GM12878 (cell line): ENCODE measurements around the gene MTTP. TPM values are rescaled to one million over a fixed set of nuclear protein-coding genes. Genes with fewer than 3 reads are reported as not detected.

Experiments used
- ATAC-seq: fragments of 200-7000 bp; cut with Tn5 transposase; 3 replicates; pipeline ENCODE4 v1.9.1; 2020; ENCODE audit warnings: mild to moderate bottlenecking, moderate library complexity
- BruUV-seq: library from RNA; stranded (reverse); fragments of 400-500 nt; replicated peaks from 2 replicates; lab custom pipeline; 2021; lab: Mats Ljungman, UMichigan
- CTCF ChIA-PET: fragments of 300-600 bp; sonication (Branson Sonifier 250); formaldehyde crosslinking; extraction: SDS; loops from one replicate; lab custom pipeline; 2021; ENCODE audit warnings: inconsistent platforms; lab: Yijun Ruan, JAX
- POLR2A ChIA-PET: fragments of 350-600 bp; formaldehyde crosslinking; extraction: SDS; loops from one replicate; lab custom pipeline; 2021; ENCODE audit warnings: inconsistent platforms; lab: Charles Lee
- RAD21 ChIA-PET: fragments of 300-600 bp; sonication (Branson Sonifier 250); formaldehyde crosslinking; loops from one replicate; lab custom pipeline; 2023; ENCODE audit warnings: antibody characterized with exemption; ENCODE audit not compliant: unreplicated experiment; lab: Charles Lee
- SMC1A ChIA-PET: fragments of 300-600 bp; sonication (Branson Sonifier 250); formaldehyde crosslinking; loops from one replicate; lab custom pipeline; 2023; ENCODE audit not compliant: unreplicated experiment, uncharacterized antibody; lab: Charles Lee
- DNase-seq: peaks from one replicate; pipeline ENCODE4 v3.0.0-alpha.2; 2011; ENCODE audit warnings: low read depth, low spot score
- FAIRE-seq: peaks from 3 replicates; lab custom pipeline; 2011; peaks lifted over from hg19 to GRCh38; lab: Jason Lieb, UNC
- H2AFZ ChIP-seq: 2 replicates; pipeline ENCODE4 v1.6.0; 2011; ENCODE audit warnings: low read depth, low read length, control low read depth; ENCODE audit not compliant: control insufficient read depth
- H3K27ac ChIP-seq: 2 replicates; pipeline ENCODE4 v1.5.1; 2011; ENCODE audit warnings: control low read depth; ENCODE audit not compliant: control insufficient read depth, insufficient read depth
- H3K27me3 ChIP-seq, 2 experiments: replicated peaks in 1 of 2; 2 replicates each; pipeline versions ENCODE4 v1.6.0 to v1.6.1; 2011; ENCODE audit warnings: low read length in 1 of 2; ENCODE audit not compliant: control insufficient read depth in 2 of 2, insufficient read depth in 2 of 2
- H3K36me3 ChIP-seq, 2 experiments: 2 replicates each; pipeline ENCODE4 v1.5.1; 2011; ENCODE audit warnings: low read length in 1 of 2; ENCODE audit not compliant: control insufficient read depth in 2 of 2, insufficient read depth in 2 of 2
- H3K4me1 ChIP-seq: 2 replicates; pipeline ENCODE4 v1.6.1; 2011; ENCODE audit warnings: mild to moderate bottlenecking, low read length, moderate library complexity, mixed read lengths; ENCODE audit not compliant: control insufficient read depth, insufficient read depth
- H3K4me2 ChIP-seq: 2 replicates; pipeline ENCODE4 v1.6.0; 2011; ENCODE audit warnings: control low read depth; ENCODE audit not compliant: control insufficient read depth, insufficient read depth
- H3K4me3 ChIP-seq: fragments of 200-600 bp; sonication (generic); 2 replicates; pipeline ENCODE4 v1.5.1; 2016
- H3K79me2 ChIP-seq: 2 replicates; pipeline ENCODE4 v1.6.0; 2011; ENCODE audit warnings: low read length; ENCODE audit not compliant: control insufficient read depth, insufficient read depth
- H3K9ac ChIP-seq: 2 replicates; pipeline ENCODE4 v1.8.0; 2011; ENCODE audit warnings: low read length, control low read depth, mixed read lengths; ENCODE audit not compliant: control insufficient read depth, insufficient read depth
- H3K9me3 ChIP-seq: replicated peaks from 3 replicates; pipeline ENCODE4 v1.5.1; 2011; ENCODE audit warnings: mild to moderate bottlenecking, low read length; ENCODE audit not compliant: control insufficient read depth, insufficient read depth
- H4K20me1 ChIP-seq: 2 replicates; pipeline ENCODE4 v1.6.0; 2011; ENCODE audit not compliant: control insufficient read depth, insufficient read depth
- ATF7 ChIP-seq: fragments of 450-650 bp; IDR thresholded peaks from 2 replicates; pipeline ENCODE4 v1.6.1; 2016; ENCODE audit warnings: low read depth, mild to moderate bottlenecking
- CEBPZ ChIP-seq: fragments of 150-350 bp; IDR thresholded peaks from 2 replicates; pipeline ENCODE4 v1.6.1; 2016; ENCODE audit warnings: low read depth, low read length
- HDGF ChIP-seq: fragments of 450-650 bp; IDR thresholded peaks from 2 replicates; pipeline ENCODE4 v1.6.1; 2016; ENCODE audit warnings: antibody characterized with exemption
- IKZF2 ChIP-seq, 2 experiments: fragments of 450-650 bp; IDR thresholded peaks; 2 replicates each; pipeline ENCODE4 v1.6.1; 2017; ENCODE audit warnings: mild to moderate bottlenecking in 2 of 2, moderate library complexity in 2 of 2
- MEF2A ChIP-seq: IDR thresholded peaks from 2 replicates; pipeline ENCODE4 v1.6.1; 2011; ENCODE audit warnings: low read depth, mild to moderate bottlenecking, low read length, moderate library complexity; ENCODE audit not compliant: insufficient read depth
- MYB ChIP-seq: fragments of 150-350 bp; IDR thresholded peaks from 2 replicates; pipeline ENCODE4 v1.6.1; 2014; ENCODE audit warnings: mild to moderate bottlenecking, low read depth, low read length, borderline replicate concordance
- NFYB ChIP-seq: IDR thresholded peaks from 2 replicates; pipeline ENCODE4 v1.6.1; 2011; ENCODE audit warnings: low read depth, mild to moderate bottlenecking, low read length, improper control_type of control experiment, moderate library complexity; ENCODE audit not compliant: insufficient read depth
- PBX3 ChIP-seq: IDR thresholded peaks from 2 replicates; pipeline ENCODE4 v1.6.1; 2011; ENCODE audit warnings: mild to moderate bottlenecking, low read depth, low read length, moderate library complexity; ENCODE audit not compliant: insufficient replicate concordance
- POLR2AphosphoS2 ChIP-seq: IDR thresholded peaks from 2 replicates; pipeline ENCODE4 v1.6.1; 2011; ENCODE audit warnings: low read depth, mild to moderate bottlenecking, low read length, improper control_type of control experiment, moderate library complexity
- RELA ChIP-seq: fragments of 450-650 bp; IDR thresholded peaks from 2 replicates; pipeline ENCODE4 v1.8.0; 2014; ENCODE audit warnings: borderline replicate concordance; ENCODE audit not compliant: partially characterized antibody
- TCF7 ChIP-seq: IDR thresholded peaks from 2 replicates; pipeline ENCODE4 v1.6.1; 2014; ENCODE audit warnings: antibody characterized with exemption, borderline replicate concordance
- WGBS: methylation state at CpG from one replicate; pipeline ENCODE4 v1.1.6; 2016; ENCODE audit warnings: low lambda C conversion rate; ENCODE audit not compliant: insufficient replicate concordance, insufficient coverage; ENCODE audit errors: missing lambda C conversion rate; 5-methylcytosine and 5-hydroxymethylcytosine counted together
- in situ Hi-C: fragments of 300-500 bp; cut with MboI; formaldehyde crosslinking; loops from 9 replicates; pipeline ENCODE4 v1.14.3; 2018; ENCODE audit warnings: mixed read lengths
- intact Hi-C: fragments of 100-400 bp; cut with micrococcal nuclease; formaldehyde crosslinking; loops from one replicate; pipeline ENCODE4 v1.14.2; 2022; ENCODE audit not compliant: unreplicated experiment
- polyA plus RNA-seq, 11 experiments: library from polyadenylated mRNA; depleted of rRNA in 4 of 11; unstranded in 6 of 11; stranded (reverse) in 5 of 11; fragments of >200 nt; fragmentation: Nextera tagmentation in 4 of 11; fragmentation: Illumina TruSeq in 1 of 11; extraction: Ambion mirVana in 4 of 11; extraction: Trizol in 1 of 11; gene quantifications; 1 replicate in 1 of 11; 2 replicates in 10 of 11; pipeline versions ENCODE4 v1.2.1 to v1.2.3, GENCODE V29; 2011 to 2016; ENCODE audit warnings: inconsistent platforms in 2 of 11, missing spikeins in 2 of 11, low read depth in 1 of 11
- total RNA-seq, 4 experiments: library from RNA; depleted of rRNA in 3 of 4; stranded (reverse); fragments of >200 nt in 3 of 4; fragmentation: Illumina TruSeq in 1 of 4; extraction: Trizol in 1 of 4; gene quantifications; 2 replicates each; pipeline versions ENCODE4 v1.2.1 to v1.2.3, GENCODE V29; 2013 to 2021

The MTTP gene
- total and polyA plus RNA-seq, 10 of the 15 experiments (the other 5 are each of a cell fraction or from before 2014, with no cell fraction given): 0.08 to 2.2 (median 0.21) TPM; not detected in 1

GRCh38 chr4:99655308-99656081 lies 80.9 kb downstream of the MTTP start (continued):
- TF ChIP-seq TCF7: no peak
- TF ChIP-seq MEF2A: no peak

- ChIA-PET RAD21 (no interaction called here), CTCF (no interaction called here)
- 33% methylated on average over 1 of the region's 1 CpG for WGBS
Measured at GRCh38 chr4:99657798-99658197, 83.2 kb downstream of the MTTP start, which contains the start of gene C4orf54. C4orf54 (minus strand) TSS chr4:99657828; CDS start chr4:99654648, 3,180 bp downstream.

More at GRCh38 chr4:99657798-99658197, 83.2 kb downstream of the MTTP start, which contains the start of gene C4orf54:
- Histone ChIP-seq H3K9me3 (no peaks in the 10 kb centered on the region), H3K4me2 (no peak within 1 kb of the TSS), H3K36me3 (no peaks in the 10 kb centered on the region), H2AFZ (no peak within 1 kb of the TSS), H3K4me1 (no peaks in the 10 kb centered on the region), H3K4me3 (no peak within 1 kb of the TSS), H3K79me2 (no peaks in the 10 kb centered on the region), H3K27me3 (no peaks in the 10 kb centered on the region; a peak in 1 of 4 replicates), H3K9ac (no peak within 1 kb of the TSS), H4K20me1 (no peaks in the 10 kb centered on the region), H3K27ac (no peak within 1 kb of the TSS)
- intact Hi-C loops (no loop called here), in situ Hi-C loops (no loop called here)
- ATAC-seq (no peak), FAIRE-seq (no peak), DNase-seq (no peak)
- ChIA-PET SMC1A (no interaction called here), POLR2A (no interaction called here)
- no peak for TF ChIP-seq ATF7
- TF ChIP-seq RELA: no peak
- TF ChIP-seq POLR2AphosphoS2: no peak
- no peak for TF ChIP-seq NFYB
- TF ChIP-seq IKZF2 (IDR thresholded peaks at IDR 0.05): no peak
- TF ChIP-seq CEBPZ: no peak
- TF ChIP-seq PBX3: no peak
- TF ChIP-seq MYB: no peak
- no peak for TF ChIP-seq HDGF
- BruUV-seq: no TSS peak
